ENCODE results near the gene KANK4.
"Not testable (repeated sequence)": the region's sequence is repeated elsewhere in the genome, so short reads cannot be mapped to it uniquely, and the experiment has no call there.

KANK4 gene

GRCh38 chr1:62234688-62235087 lies 84.5 kb downstream of the KANK4 start:
- no peak for DNase-seq

- DNase-seq, result no peak
Observed at GRCh38 chr1:62233926-62234450, 85.2 kb downstream of the KANK4 start.

- DNase-seq, result no peak
Observed at GRCh38 chr1:62232871-62233278, 86.4 kb downstream of the KANK4 start.

- DNase-seq, result no peak
Observed at GRCh38 chr1:62230718-62231117, 88.5 kb downstream of the KANK4 start.

- no peak for DNase-seq
Observed at GRCh38 chr1:62229932-62230331, 89.3 kb downstream of the KANK4 start.

- no peak for DNase-seq
Observed at GRCh38 chr1:62229468-62229867, 89.8 kb downstream of the KANK4 start.

- DNase-seq, result no peak
Observed at GRCh38 chr1:62228883-62229187, 90.4 kb downstream of the KANK4 start.

GRCh38 chr1:62228136-62228882 lies 90.9 kb downstream of the KANK4 start:
- no peak for DNase-seq

GRCh38 chr1:62227496-62227895 lies 91.7 kb downstream of the KANK4 start:
- no peak for DNase-seq

- DNase-seq, result no peak
Observed at GRCh38 chr1:62224182-62224581, 95.1 kb downstream of the KANK4 start.

GRCh38 chr1:62222321-62222720 lies 96.9 kb downstream of the KANK4 start:
- DNase-seq, result no peak

- DNase-seq, result no peak
Observed at GRCh38 chr1:62221171-62221570, 98.1 kb downstream of the KANK4 start.

GRCh38 chr1:62220456-62220855 lies 98.8 kb downstream of the KANK4 start:
- not testable (repeated sequence) for DNase-seq

GRCh38 chr1:62218604-62219003 lies 100.6 kb downstream of the KANK4 start:
- no peak for DNase-seq

- DNase-seq, result no peak
Observed at GRCh38 chr1:62213075-62213914, 105.9 kb downstream of the KANK4 start.

- no peak for DNase-seq
Observed at GRCh38 chr1:62212411-62212810, 106.8 kb downstream of the KANK4 start.

GRCh38 chr1:62210960-62211359 lies 108.3 kb downstream of the KANK4 start:
- DNase-seq, result no peak

GRCh38 chr1:62209931-62210595 lies 109.2 kb downstream of the KANK4 start:
- no peak for DNase-seq

GRCh38 chr1:62208970-62209369 lies 110.3 kb downstream of the KANK4 start:
- no peak for DNase-seq

- DNase-seq, result no peak
Observed at GRCh38 chr1:62208087-62208486, 111.1 kb downstream of the KANK4 start.

GRCh38 chr1:62207187-62207586 lies 112.0 kb downstream of the KANK4 start:
- DNase-seq, result no peak

GRCh38 chr1:62198781-62199125 lies 120.5 kb downstream of the KANK4 start:
- DNase-seq, result no peak

GRCh38 chr1:62198069-62198780 lies 121.0 kb downstream of the KANK4 start:
- DNase-seq, result no peak

Measured in effector CD4-positive, alpha-beta T cell (primary cell).